GM23338 (cell line): ENCODE measurements around the gene C11orf65. TPM values are rescaled to one million over a fixed set of nuclear protein-coding genes. Genes with fewer than 3 reads are reported as not detected.

Experiments used
- ATAC-seq: fragments of 200-7000 bp; cut with Tn5 transposase; 3 replicates; pipeline ENCODE4 v1.9.1; 2020
- DNase-seq: peaks from one replicate; pipeline ENCODE4 v3.0.0-alpha.2; 2015; ENCODE audit warnings: low spot score
- H2AFZ ChIP-seq: fragments of 200-600 bp; sonication (generic); 2 replicates; pipeline ENCODE4 v1.8.0; 2016; ENCODE audit warnings: antibody characterized with exemption, mild to moderate bottlenecking, moderate library complexity
- H3F3A ChIP-seq: fragments of 200-600 bp; sonication (generic); replicated peaks from 2 replicates; pipeline ENCODE4 v1.8.0; 2017; ENCODE audit warnings: antibody characterized with exemption, mixed run types, low read depth
- H3K27ac ChIP-seq: fragments of 200-600 bp; sonication (generic); 2 replicates; pipeline ENCODE4 v1.6.1; 2016; ENCODE audit warnings: low read depth
- H3K27me3 ChIP-seq: fragments of 200-600 bp; sonication (generic); 2 replicates; pipeline ENCODE4 v1.8.0; 2016; ENCODE audit warnings: mild to moderate bottlenecking, mixed run types, moderate library complexity; ENCODE audit not compliant: insufficient read depth
- H3K36me3 ChIP-seq: fragments of 200-600 bp; sonication (generic); 2 replicates; pipeline ENCODE4 v1.8.0; 2016; ENCODE audit warnings: mild to moderate bottlenecking; ENCODE audit not compliant: insufficient read depth
- H3K4me1 ChIP-seq: fragments of 200-600 bp; sonication (generic); 2 replicates; pipeline ENCODE4 v1.8.0; 2016; ENCODE audit warnings: mild to moderate bottlenecking, moderate library complexity; ENCODE audit not compliant: insufficient read depth
- H3K4me2 ChIP-seq: fragments of 200-600 bp; sonication (generic); 2 replicates; pipeline ENCODE4 v1.7.1; 2017; ENCODE audit warnings: mixed run types
- H3K4me3 ChIP-seq: fragments of 200-600 bp; sonication (generic); 2 replicates; pipeline ENCODE4 v1.6.1; 2016; ENCODE audit warnings: mixed run types
- H3K79me2 ChIP-seq: fragments of 200-600 bp; sonication (generic); replicated peaks from 2 replicates; pipeline ENCODE4 v1.8.0; 2017; ENCODE audit warnings: mild to moderate bottlenecking; ENCODE audit not compliant: insufficient read depth
- H3K9me2 ChIP-seq: fragments of 200-600 bp; sonication (generic); 2 replicates; pipeline ENCODE4 v1.8.0; 2017; ENCODE audit not compliant: insufficient read depth
- H4K20me1 ChIP-seq: fragments of 200-600 bp; sonication (generic); replicated peaks from 2 replicates; pipeline ENCODE4 v1.8.0; 2017; ENCODE audit warnings: mild to moderate bottlenecking; ENCODE audit not compliant: insufficient read depth
- H3K27ac Mint-ChIP-seq: 2 replicates; pipeline ENCODE4 v1.8.0; 2020; ENCODE audit warnings: inconsistent platforms, mild to moderate bottlenecking, moderate library complexity, mixed read lengths
- H3K27me3 Mint-ChIP-seq: 3 replicates; pipeline ENCODE4 v1.8.0; 2022; ENCODE audit warnings: low read depth, mild to moderate bottlenecking, moderate library complexity, mixed read lengths, inconsistent platforms; ENCODE audit not compliant: insufficient read depth, poor library complexity
- H3K36me3 Mint-ChIP-seq: 3 replicates; pipeline ENCODE4 v1.8.0; 2021; ENCODE audit warnings: low read depth, mild to moderate bottlenecking, inconsistent platforms, moderate library complexity, mixed read lengths
- H3K4me1 Mint-ChIP-seq: 3 replicates; pipeline ENCODE4 v1.8.0; 2020; ENCODE audit warnings: mild to moderate bottlenecking, inconsistent platforms, mixed read lengths
- H3K4me3 Mint-ChIP-seq: 3 replicates; pipeline ENCODE4 v1.8.0; 2021; ENCODE audit warnings: moderate library complexity, mild to moderate bottlenecking, inconsistent platforms, mixed read lengths
- H3K9me3 Mint-ChIP-seq: 3 replicates; pipeline ENCODE4 v1.8.0; 2020; ENCODE audit warnings: moderate library complexity, mild to moderate bottlenecking, inconsistent platforms, mixed read lengths
- CREB1 ChIP-seq: fragments of 250-450 bp; sonication (Bioruptor Pico); IDR thresholded peaks from 2 replicates; pipeline ENCODE4 v1.5.0; 2020; ENCODE audit warnings: low read depth, mild to moderate bottlenecking, moderate library complexity
- CTCF ChIP-seq, 2 experiments: fragments of 200-600 bp in 1 of 2; sonication (generic) in 1 of 2; conservative IDR thresholded peaks; 2 replicates each; pipeline versions ENCODE4 v1.5.1 to v1.6.1; 2016 to 2017; ENCODE audit warnings: antibody characterized with exemption in 2 of 2, low read depth in 2 of 2, mild to moderate bottlenecking in 2 of 2, moderate library complexity in 1 of 2
- ETS1 ChIP-seq: IDR thresholded peaks from 2 replicates; pipeline ENCODE4 v1.6.1; 2016; ENCODE audit warnings: antibody characterized with exemption
- EZH2 ChIP-seq: fragments of 200-600 bp; sonication (generic); IDR thresholded peaks from one replicate; pipeline ENCODE4 v1.8.0; 2017; ENCODE audit warnings: antibody characterized with exemption, mild to moderate bottlenecking, low read depth; ENCODE audit not compliant: unreplicated experiment
- EZH2phosphoT487 ChIP-seq: fragments of 200-600 bp; sonication (generic); IDR thresholded peaks from one replicate; pipeline ENCODE4 v1.8.1; 2018; ENCODE audit warnings: antibody characterized with exemption; ENCODE audit not compliant: unreplicated experiment
- JUNB ChIP-seq: IDR thresholded peaks from one replicate; pipeline ENCODE4 v1.6.1; 2016; ENCODE audit warnings: antibody characterized with exemption; ENCODE audit not compliant: unreplicated experiment
- NANOG ChIP-seq: IDR thresholded peaks from 2 replicates; pipeline ENCODE4 v1.6.1; 2016; ENCODE audit warnings: antibody characterized with exemption, borderline replicate concordance
- POLR2AphosphoS5 ChIP-seq: IDR thresholded peaks from 2 replicates; pipeline ENCODE4 v1.6.1; 2016; ENCODE audit warnings: antibody characterized with exemption, low read depth
- REST ChIP-seq: IDR thresholded peaks from one replicate; pipeline ENCODE4 v1.6.1; 2018; ENCODE audit warnings: antibody characterized with exemption; ENCODE audit not compliant: unreplicated experiment
- STAT1 ChIP-seq: IDR thresholded peaks from one replicate; pipeline ENCODE4 v1.6.1; 2016; ENCODE audit warnings: antibody characterized with exemption; ENCODE audit not compliant: unreplicated experiment
- ZNF114 ChIP-seq: fragments of 250-450 bp; sonication (Bioruptor Pico); IDR thresholded peaks from 2 replicates; pipeline ENCODE4 v1.5.0; 2020; ENCODE audit warnings: mild to moderate bottlenecking, moderate library complexity
- ZNF331 ChIP-seq: fragments of 250-450 bp; sonication (Bioruptor Pico); IDR thresholded peaks from 2 replicates; pipeline ENCODE4 v1.5.0; 2020; ENCODE audit warnings: low read depth, mild to moderate bottlenecking, moderate library complexity
- ZNF462 ChIP-seq: fragments of 250-450 bp; sonication (Bioruptor Pico); IDR thresholded peaks from 2 replicates; pipeline ENCODE4 v1.5.0; 2020; ENCODE audit warnings: mild to moderate bottlenecking, moderate library complexity
- polyA plus RNA-seq: library from polyadenylated mRNA; unstranded; fragments of >200 nt; fragmentation: Nextera tagmentation; extraction: Ambion mirVana; gene quantifications from 2 replicates; pipeline ENCODE4 v1.2.1, GENCODE V29; 2016
- total RNA-seq: library from RNA; depleted of rRNA; stranded (reverse); fragments of >200 nt; shearing (Covaris generic); gene quantifications from 2 replicates; pipeline ENCODE4 v1.2.3, GENCODE V29; 2014

Gene C11orf65
- total and polyA plus RNA-seq, 2 experiments from 2014 or later = 0.21 to 1.7 TPM

GRCh38 chr11:108483163-108483562, 15.8 kb upstream of the C11orf65 start:
- no peaks in the 10 kb centered on the region for H4K20me1 ChIP-seq
- H3K27ac Mint-ChIP-seq = no peak overlapping the region
- no peaks in the 10 kb centered on the region for H3K79me2 ChIP-seq
- H3K4me1 Mint-ChIP-seq = no peaks in the 10 kb centered on the region
- DNase-seq = no peak
- H3K27me3 Mint-ChIP-seq = no peaks in the 10 kb centered on the region
- no peak overlapping the region for H3K27ac ChIP-seq
- H3K4me3 Mint-ChIP-seq = no peak overlapping the region
- H3K4me3 ChIP-seq = no peak overlapping the region
- peaks cover 29% of the 10 kb centered on the region for H3K36me3 Mint-ChIP-seq
- no peaks in the 10 kb centered on the region for H3K36me3 ChIP-seq
- H3K9me2 ChIP-seq = no peaks in the 10 kb centered on the region
- ATAC-seq = no peak
- H3K27me3 ChIP-seq = no peaks in the 10 kb centered on the region
- H3K4me1 ChIP-seq = no peaks in the 10 kb centered on the region
- TF ChIP-seq NANOG (no peak), ZNF114 (no peak), CTCF (conservative IDR thresholded peaks at IDR 0.05; ENCODE audit: low read depth in 2 of 2) (no peak), EZH2 (no peak), REST (no peak), ETS1 (no peak), JUNB (no peak), EZH2phosphoT487 (no peak), STAT1 (no peak), ZNF331 (no peak), POLR2AphosphoS5 (no peak), CREB1 (CRISPR knock-in tag) (no peak), ZNF462 (CRISPR knock-in tag) (no peak)
- no peaks in the 10 kb centered on the region for H3F3A ChIP-seq
- H2AFZ ChIP-seq = no peak overlapping the region
- no peak overlapping the region for H3K4me2 ChIP-seq
- peaks cover 12% of the 10 kb centered on the region; the same call in 2 of the 3 replicates for H3K9me3 Mint-ChIP-seq
